GM18519 (cell line): ENCODE results near the gene PHKB.

ENCODE experiments used
- ATAC-seq: cut with Tn5 transposase; IDR thresholded peaks from one replicate; pipeline ENCODE4 v1.9.1; 2021; ENCODE audit warnings: mild to moderate bottlenecking, moderate library complexity; ENCODE audit not compliant: unreplicated experiment, low FRiP score

Gene PHKB

DNA sequence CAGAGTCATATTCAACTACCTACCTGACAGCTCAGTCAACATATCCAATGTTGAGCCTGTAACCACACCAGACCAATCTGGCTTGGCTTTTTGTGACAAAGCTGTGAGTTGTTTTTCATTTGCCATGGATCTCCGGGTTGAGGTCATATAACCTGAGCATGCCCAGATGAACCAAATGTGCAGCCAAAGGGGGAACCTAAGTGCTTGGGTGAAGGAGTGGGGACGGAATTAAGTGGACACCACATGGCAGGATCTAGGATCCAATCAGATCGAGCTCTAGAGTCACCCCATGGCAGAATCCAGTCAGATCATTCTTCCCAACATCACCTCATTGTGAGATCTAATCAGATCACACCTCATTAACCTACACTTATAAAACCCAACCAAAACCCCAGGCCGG, 258.6 kb downstream of the PHKB start:
- no peak for ATAC-seq

DNA sequence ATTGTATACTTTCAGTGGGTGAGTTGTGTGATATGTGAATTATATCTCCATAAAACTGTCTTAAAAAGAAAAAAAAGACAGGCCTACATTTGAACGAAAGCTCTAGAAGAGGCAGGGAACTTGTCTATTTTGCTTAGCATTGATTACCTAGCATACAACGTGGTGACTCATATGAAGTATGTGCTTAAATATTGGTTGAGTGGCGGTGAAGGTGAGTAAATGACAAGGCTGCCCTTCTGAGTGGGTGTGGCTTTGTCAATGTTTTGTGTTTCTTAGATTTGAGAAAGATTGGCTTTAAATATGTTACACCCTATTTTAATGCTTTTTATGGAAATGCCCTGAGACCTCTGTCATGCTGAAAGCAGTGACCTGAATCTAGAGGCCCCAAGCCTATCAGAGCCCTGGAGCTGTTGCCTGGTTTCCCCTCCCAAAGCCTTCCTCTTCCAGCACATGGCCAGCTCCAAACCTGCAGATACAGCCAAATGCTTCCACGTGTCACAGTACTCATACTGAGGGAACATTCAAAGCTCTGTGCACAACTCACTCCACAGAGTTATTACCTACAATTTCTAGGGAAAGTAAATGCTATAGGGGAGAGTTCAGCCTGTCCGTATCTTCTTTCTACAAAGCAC, 260.0 kb downstream of the PHKB start:
- ATAC-seq, result no peak

DNA sequence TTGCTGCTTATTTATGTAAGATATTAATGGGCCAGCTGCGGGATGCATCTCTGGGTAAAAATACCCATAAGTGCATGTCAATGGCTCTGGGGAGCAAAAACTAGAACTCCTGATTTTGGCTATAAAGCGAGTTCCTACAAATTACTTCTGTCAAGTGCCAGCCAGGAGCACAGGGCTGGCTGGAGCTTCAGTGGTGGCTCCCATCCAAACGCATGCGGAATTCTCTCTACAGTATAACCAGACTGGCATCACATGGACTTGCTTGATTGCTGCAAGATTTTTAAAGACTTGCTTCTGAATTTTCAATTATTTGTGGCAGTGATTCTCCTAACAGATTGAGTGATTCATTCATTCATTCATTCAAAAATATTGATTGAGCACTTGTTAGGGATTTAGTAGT, 260.9 kb downstream of the PHKB start:
- no peak for ATAC-seq

DNA sequence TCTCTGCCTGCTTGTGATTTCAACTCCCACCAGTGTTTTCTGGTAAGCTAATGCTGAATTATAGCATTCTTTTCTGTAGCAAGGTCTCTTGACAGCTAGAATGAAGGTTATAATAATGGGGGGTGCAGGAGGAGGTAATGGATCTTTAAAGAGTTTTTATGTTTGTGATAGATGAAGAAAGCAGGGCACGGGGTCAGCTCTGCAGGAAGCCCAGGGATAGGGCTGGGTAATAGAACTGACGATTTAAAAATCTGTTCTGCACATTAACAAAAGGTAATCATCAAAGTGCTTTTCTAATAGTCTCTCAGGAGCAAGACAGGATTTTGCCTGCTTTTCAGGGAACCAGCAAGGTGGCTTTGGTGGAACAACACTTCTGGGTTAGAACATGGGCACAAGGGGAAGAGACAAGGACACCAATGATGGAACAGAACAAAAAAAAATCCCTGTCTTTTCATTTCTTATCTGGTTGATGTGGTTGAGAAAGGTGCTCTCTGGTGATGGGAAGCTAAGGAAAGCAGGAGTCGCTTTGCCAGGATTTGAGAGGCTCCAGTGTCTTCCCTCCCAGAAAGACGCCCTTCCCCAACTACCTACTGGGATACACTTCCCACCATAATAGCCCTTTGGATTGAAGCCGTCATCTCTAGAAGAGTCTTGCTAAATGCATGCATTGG, 263.1 kb downstream of the PHKB start:
- no peak for ATAC-seq

DNA sequence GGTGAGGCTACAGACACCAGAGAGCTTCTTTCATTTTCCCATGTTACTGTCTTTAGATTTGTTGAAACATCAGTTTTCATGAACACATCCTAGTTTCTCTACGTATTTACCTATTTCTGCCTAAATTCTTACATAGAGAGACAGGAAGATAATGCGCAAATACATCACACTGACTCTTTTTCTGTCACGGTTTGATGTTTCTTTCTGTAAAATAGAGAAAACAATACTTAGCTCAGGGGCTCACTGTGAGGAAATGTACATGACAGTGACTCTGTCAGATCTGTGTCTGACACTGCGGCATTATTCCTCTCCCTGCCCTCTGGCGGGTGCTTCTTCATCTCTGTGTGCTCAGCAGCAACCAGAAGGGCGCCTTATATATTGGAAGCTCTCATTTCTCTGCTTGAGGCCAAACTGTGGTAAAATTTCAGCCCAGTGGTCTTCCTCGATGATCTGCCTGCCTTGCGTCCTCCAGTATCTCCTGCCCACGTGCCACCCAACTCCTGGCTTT, 264.1 kb downstream of the PHKB start:
- no peak for ATAC-seq

DNA sequence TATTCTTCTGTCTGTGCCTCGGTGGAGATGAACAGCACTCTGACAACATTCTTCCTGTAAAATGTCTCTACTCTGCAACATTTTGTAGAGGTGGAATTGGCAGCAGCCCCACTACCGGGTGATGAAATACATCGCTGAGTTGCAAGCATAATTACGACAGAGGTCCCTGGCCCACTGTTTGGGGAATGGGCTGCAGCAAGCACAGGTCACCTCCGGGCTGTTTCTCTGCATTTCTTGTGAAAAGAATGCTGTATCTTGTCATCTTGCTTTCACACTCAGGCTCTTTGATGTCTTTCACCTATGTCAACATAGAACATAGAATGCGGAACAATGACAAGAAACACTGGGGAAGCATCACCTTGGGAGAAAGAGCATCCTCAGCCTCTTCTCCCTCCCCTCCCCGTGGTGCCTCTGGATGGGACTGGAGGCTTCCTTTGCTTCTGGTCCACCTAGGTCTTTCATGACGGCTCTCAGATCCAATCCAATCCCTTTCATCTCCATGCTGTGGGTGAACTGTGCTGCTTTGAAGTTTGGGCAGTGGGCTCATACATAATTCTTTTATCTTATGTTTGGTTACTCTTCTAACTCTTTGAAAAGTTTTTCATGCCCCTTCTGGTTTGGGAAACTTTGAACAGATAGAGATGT, 265.0 kb downstream of the PHKB start:
- ATAC-seq, result no peak

DNA sequence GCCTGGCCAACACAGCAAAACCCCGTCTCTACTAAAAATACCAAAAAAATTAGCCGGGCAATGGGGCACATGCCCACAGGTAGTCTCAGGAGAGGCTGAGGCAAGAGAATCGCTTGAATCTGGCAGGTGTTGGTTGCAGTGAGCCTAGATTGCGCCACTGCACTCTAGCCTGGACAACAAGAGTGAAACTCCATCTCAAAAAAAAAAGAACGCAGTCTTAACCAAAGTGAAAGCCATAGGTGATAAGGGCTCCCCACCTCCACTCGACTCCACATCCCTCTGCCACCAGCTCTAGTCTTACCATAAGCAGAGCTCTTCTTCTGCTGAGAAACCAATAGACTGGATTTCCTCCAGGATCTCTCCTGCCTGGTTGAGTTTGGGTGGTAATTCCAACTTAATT, 266.0 kb downstream of the PHKB start:
- no peak for ATAC-seq

DNA sequence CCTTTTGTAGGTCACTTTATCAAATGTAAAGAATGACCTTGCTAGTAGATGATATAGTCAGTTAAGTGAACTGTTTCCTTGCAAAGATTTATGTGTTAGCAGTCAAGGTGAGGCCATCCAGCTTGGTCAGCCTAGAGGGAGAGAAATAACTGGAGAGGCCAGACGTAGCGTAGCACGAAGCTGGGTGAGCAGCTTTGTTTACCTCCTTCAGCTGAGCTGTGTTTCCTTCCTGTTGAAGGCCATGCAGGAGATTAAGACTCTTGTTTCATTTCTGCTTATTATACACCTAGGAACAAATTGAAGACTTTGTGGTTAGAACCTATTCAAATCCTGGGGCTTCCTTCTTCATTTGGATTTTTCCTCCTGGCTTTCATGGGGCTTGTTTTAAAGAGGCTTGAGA, 267.1 kb downstream of the PHKB start:
- no peak for ATAC-seq

DNA sequence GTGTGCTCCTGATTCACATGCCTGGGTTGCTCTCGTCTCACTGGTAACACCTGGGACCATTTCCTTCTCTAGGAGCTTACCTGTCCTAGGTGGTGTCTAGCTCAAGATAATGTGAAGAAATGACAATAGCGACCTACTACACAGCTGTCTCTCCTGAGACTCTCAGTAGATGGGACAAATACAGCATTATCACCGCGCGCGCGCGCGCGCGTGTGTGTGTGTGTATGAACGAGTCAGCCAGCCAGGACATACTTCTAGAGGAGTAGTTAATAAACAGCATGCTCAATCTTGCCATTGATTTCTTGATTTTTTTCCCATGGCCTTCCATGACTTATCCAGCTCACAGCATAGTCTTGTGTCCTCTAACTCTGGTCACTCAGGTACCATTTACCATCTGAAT, 268.6 kb downstream of the PHKB start:
- no peak for ATAC-seq

DNA sequence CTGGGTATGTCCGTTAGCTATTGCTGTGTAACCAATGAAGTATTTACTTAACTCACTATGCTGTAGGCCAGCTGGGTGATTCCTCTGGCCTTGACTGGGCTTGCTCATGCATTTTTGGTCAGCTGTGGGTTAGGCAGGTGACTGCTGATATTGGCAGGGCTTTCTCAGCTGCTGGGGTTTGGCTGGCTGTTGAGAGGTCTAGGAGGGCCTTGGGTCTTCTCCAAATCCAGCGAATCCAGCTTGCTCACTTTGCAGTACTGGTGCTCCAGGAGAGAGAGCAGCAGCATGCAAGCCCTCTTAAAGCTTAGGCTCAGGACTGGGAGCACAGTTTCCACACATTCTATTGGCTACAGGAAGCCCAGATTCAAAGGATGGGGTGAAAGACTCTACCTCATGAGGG, 270.1 kb downstream of the PHKB start:
- ATAC-seq, result no peak

DNA sequence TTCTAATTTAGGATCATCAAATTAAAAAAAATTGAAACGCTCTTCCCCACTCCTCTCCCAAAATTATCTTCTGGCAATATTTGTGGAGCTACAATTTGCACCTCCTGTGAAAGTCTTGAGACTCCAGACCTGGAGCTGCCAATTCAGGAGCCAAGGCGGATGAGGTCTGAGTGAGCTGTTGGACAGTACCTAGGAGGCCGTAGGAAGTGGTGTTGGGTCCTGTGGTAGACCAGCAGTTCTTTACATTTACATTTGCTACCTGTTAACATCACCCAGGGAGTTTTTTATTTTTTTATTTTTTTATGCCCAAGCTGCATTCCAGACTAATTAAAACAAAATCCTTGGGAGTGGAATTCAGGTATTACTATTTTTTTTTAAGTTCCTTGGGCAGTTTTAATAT, 271.0 kb downstream of the PHKB start:
- no peak for ATAC-seq

DNA sequence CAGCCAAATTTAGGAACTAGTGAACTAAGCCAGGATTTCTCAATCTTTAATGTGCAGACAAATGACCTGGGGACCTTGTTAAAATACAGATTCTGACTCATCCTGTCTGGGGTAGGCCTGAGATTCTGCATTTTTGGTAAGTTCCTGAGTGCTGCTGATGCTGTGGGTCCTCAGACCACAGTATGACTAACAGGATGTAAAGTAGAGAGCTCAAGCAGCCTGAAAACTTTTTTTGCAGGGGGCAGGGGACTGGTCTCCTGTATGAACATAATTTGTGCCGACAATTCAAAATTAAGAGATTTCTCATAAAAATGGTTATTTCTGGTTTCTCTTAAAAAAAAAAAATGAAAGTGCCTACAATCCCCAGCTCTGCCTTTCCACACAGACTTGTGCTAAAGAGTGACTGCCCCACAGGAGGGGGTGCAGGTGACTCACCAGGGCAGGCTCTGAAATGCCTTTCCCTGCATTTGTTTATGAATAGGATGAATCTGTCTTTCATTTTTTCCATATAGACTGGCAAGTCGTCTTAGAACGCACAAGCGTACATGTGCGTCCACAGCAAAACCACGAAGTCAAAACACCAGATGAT, 271.5 kb downstream of the PHKB start:
- ATAC-seq, result no peak

DNA sequence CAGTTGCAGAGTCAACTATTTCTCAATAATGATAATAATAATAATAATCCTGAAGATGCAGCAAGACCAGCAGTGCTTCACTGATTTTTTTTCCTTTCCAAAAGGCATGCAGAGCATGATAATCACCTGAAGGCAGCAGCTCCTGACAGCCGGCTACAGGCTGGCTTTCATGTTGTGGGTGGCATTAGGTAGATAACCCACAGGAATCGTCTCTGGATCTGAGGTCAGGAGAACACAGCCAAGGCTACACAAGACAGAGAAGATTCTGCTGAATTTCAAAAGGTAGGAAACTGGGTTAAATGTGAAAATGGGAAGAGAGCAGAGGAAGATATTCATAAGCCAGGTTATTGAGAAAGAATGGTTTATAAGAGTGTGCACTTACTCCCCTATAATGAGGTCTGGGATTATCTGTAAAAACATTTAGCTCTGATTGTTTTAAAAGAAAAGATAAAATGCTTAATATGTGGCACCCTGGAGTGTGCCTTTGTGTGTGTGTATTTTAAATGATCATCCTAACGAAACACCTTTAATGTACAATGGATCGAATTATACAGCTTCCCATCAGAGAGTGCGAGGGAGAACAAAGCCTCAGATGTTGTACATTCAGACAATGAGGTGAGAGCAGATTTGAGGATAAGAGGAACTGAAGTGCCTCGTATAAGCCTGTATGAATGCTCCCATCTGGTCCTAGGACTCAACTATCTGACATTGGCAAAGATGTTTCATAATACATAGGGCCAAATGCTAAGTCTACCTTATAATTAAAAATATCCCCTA, 273.1 kb downstream of the PHKB start:
- no peak for ATAC-seq

DNA sequence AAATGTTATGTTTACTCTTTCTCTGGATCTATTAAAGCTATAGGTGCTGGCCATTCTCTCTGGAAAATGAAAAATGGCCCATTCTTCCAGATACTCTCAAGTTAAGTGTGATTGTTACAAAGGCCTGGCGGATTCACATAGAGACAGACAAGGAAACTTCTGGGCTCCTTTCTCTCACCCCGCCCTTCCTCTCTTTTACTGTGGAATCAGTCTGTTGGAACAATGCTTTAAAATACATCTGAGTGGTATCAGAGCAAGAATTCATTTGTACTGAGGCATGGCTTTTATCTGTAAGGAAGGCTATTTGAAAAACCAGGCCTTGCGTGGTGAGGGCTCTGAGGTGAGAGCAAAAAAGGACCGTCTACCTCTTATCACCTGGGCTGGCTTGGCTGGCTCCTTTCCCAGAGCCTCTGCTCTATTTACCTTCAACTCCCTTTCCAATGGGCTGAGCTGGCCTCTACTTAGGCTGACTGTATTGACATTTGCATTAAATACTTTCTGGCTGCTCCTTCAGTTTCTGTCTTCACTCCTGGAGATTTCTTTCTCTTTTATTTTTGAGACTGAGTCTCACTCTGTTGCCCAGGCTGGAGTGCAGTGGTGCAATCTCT, 274.0 kb downstream of the PHKB start:
- ATAC-seq, result no peak

DNA sequence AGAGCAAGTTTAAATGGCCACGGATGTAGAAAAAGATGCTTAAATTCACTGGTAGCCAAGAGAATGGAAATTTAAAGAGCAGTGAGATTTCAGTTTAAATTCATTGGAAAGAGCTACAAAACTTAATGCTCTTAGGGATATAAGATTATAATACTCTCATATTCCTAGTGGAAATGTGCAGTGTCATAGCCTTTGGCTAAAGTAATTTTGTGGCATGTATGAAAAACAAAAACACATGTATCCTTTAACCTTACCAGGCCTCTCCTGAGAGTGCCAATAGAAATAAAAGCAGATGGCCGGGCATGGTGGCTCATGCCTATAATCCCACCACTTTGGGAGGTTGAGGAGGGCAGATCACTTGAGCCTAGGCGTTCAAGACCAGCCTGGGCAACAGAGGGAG, 289.2 kb downstream of the PHKB start:
- ATAC-seq, result no peak
